HG02623 (cell line): Measurements from ENCODE around the gene USB1.
"Not testable (repeated sequence)": the region's sequence is repeated elsewhere in the genome, so short reads cannot be mapped to it uniquely, and the experiment has no call there.

Experiments used
- ATAC-seq: cut with Tn5 transposase; IDR thresholded peaks from one replicate; pipeline ENCODE4 v1.9.1; 2021; ENCODE audit warnings: moderate library complexity; ENCODE audit not compliant: unreplicated experiment

The USB1 gene

GRCh38 chr16:57969451-57970123 is 31.6 kb upstream of the USB1 start:
- no peak for ATAC-seq

- no peak for ATAC-seq
These were observed 30.9 kb upstream of the USB1 start for GRCh38 chr16:57970319-57970718.

- ATAC-seq, result no peak
These were observed 30.2 kb upstream of the USB1 start, which contains the start of gene CNGB1 for GRCh38 chr16:57970970-57971369. CNGB1 (minus strand) TSS chr16:57971128; CDS start chr16:57967286, 3,842 bp downstream.

GRCh38 chr16:57971848-57972247 is 29.4 kb upstream of the USB1 start:
- no peak for ATAC-seq

GRCh38 chr16:57972306-57972705 is 28.9 kb upstream of the USB1 start:
- no peak for ATAC-seq

GRCh38 chr16:57976331-57976796 is 24.8 kb upstream of the USB1 start:
- ATAC-seq, result no peak

- no peak for ATAC-seq
These were observed 23.7 kb upstream of the USB1 start for GRCh38 chr16:57977418-57978069.

GRCh38 chr16:57978070-57978465 is 23.1 kb upstream of the USB1 start:
- not testable (repeated sequence) for ATAC-seq

- no peak for ATAC-seq
These were observed 22.1 kb upstream of the USB1 start for GRCh38 chr16:57979006-57979585.

- ATAC-seq, result no peak
These were observed 19.6 kb upstream of the USB1 start for GRCh38 chr16:57981636-57982035.

GRCh38 chr16:57982385-57982784 is 18.8 kb upstream of the USB1 start:
- no peak for ATAC-seq

GRCh38 chr16:57984443-57985203 is 16.6 kb upstream of the USB1 start:
- peak; percentile 72 for ATAC-seq

GRCh38 chr16:57985204-57986181 is 15.7 kb upstream of the USB1 start:
- peak; percentile 18 for ATAC-seq

GRCh38 chr16:57986196-57986595 is 15.0 kb upstream of the USB1 start:
- ATAC-seq, result no peak

GRCh38 chr16:57987441-57988177 is 13.6 kb upstream of the USB1 start:
- no peak for ATAC-seq

- no peak for ATAC-seq
These were observed 12.3 kb upstream of the USB1 start for GRCh38 chr16:57988929-57989328.

GRCh38 chr16:57991551-57992059 is 9.6 kb upstream of the USB1 start:
- ATAC-seq, result no peak

- no peak for ATAC-seq
These were observed 9.1 kb upstream of the USB1 start for GRCh38 chr16:57992084-57992483.

- ATAC-seq, result no peak
These were observed 7.8 kb upstream of the USB1 start for GRCh38 chr16:57993438-57993837.
